Glutamatergic neuron (in vitro differentiated cells): ENCODE results near the gene PER3. TPM values are rescaled to one million over a fixed set of nuclear protein-coding genes. Genes with fewer than 3 reads are reported as not detected.

Experiments used
- DNase-seq: peaks from one replicate; pipeline ENCODE4 v3.0.0; 2022
- H3K27ac Mint-ChIP-seq: one replicate; pipeline ENCODE4 v1.8.0; 2020; ENCODE audit warnings: mild to moderate bottlenecking, mixed read lengths, inconsistent platforms; ENCODE audit not compliant: unreplicated experiment
- H3K27me3 Mint-ChIP-seq: one replicate; pipeline ENCODE4 v1.8.0; 2020; ENCODE audit warnings: mild to moderate bottlenecking, moderate library complexity, mixed read lengths, inconsistent platforms; ENCODE audit not compliant: unreplicated experiment
- H3K36me3 Mint-ChIP-seq: one replicate; pipeline ENCODE4 v1.8.0; 2020; ENCODE audit warnings: mild to moderate bottlenecking, mixed read lengths, inconsistent platforms; ENCODE audit not compliant: unreplicated experiment
- H3K4me1 Mint-ChIP-seq: one replicate; pipeline ENCODE4 v1.8.0; 2020; ENCODE audit warnings: mild to moderate bottlenecking, low read depth, mixed read lengths, inconsistent platforms; ENCODE audit not compliant: unreplicated experiment
- H3K4me3 Mint-ChIP-seq: one replicate; pipeline ENCODE4 v1.8.0; 2020; ENCODE audit warnings: mild to moderate bottlenecking, mixed read lengths, inconsistent platforms; ENCODE audit not compliant: unreplicated experiment
- H3K9me3 Mint-ChIP-seq: one replicate; pipeline ENCODE4 v1.8.0; 2020; ENCODE audit warnings: mild to moderate bottlenecking, moderate library complexity, mixed read lengths, inconsistent platforms; ENCODE audit not compliant: unreplicated experiment
- CTCF ChIP-seq: fragments of 200-600 bp; sonication (generic); IDR thresholded peaks from one replicate; pipeline ENCODE4 v1.5.0; 2021; ENCODE audit not compliant: partially characterized antibody, unreplicated experiment
- total RNA-seq: library from RNA; stranded (reverse); fragmentation: NEBNext Ultra II Directional; extraction: Animal tissue kit (Norgen Biotek cat#: 25700); gene quantifications from one replicate; pipeline ENCODE4 v1.2.1, GENCODE V29; 2021; ENCODE audit not compliant: unreplicated experiment

Gene PER3
- total RNA-seq, 1 donor from 2014 or later, result 3.6 TPM

- no peak for TF ChIP-seq CTCF
- DNase-seq, result no peak
- Mint-ChIP-seq H3K4me1 (no peaks in the 10 kb centered on the region), H3K4me3 (no peak overlapping the region), H3K27me3 (no peaks in the 10 kb centered on the region), H3K9me3 (no peaks in the 10 kb centered on the region), H3K36me3 (no peaks in the 10 kb centered on the region), H3K27ac (no peak overlapping the region)
Measured at GRCh38 chr1:7847599-7847998, 63.5 kb downstream of the PER3 start.

- Mint-ChIP-seq H3K27ac (no peak overlapping the region), H3K9me3 (no peaks in the 10 kb centered on the region)
Measured at GRCh38 chr1:7850786-7851185, 66.7 kb downstream of the PER3 start.

GRCh38 chr1:7852804-7853683, 69.0 kb downstream of the PER3 start, which contains the start of gene UTS2:
UTS2 (minus strand) TSS chr1:7853065; CDS start chr1:7853003, 62 bp downstream.
- no peak for DNase-seq
- Mint-ChIP-seq H3K9me3 (no peaks in the 10 kb centered on the region), H3K27me3 (no peaks in the 10 kb centered on the region), H3K27ac (no peak within 1 kb of the TSS), H3K4me3 (no peak within 1 kb of the TSS), H3K36me3 (no peaks in the 10 kb centered on the region), H3K4me1 (no peaks in the 10 kb centered on the region)
- no peak for TF ChIP-seq CTCF

More at GRCh38 chr1:7850786-7851185, 66.7 kb downstream of the PER3 start:
- H3K27me3 Mint-ChIP-seq, result no peaks in the 10 kb centered on the region
- no peaks in the 10 kb centered on the region for H3K36me3 Mint-ChIP-seq
- H3K4me1 Mint-ChIP-seq, result no peaks in the 10 kb centered on the region
- no peak for DNase-seq
- TF ChIP-seq CTCF, result no peak
- no peak overlapping the region for H3K4me3 Mint-ChIP-seq

GRCh38 chr1:7853684-7854026, 69.6 kb downstream of the PER3 start:
- Mint-ChIP-seq H3K4me3 (no peak overlapping the region), H3K27me3 (no peaks in the 10 kb centered on the region), H3K27ac (no peak overlapping the region), H3K36me3 (no peaks in the 10 kb centered on the region), H3K4me1 (no peaks in the 10 kb centered on the region), H3K9me3 (no peaks in the 10 kb centered on the region)
- no peak for TF ChIP-seq CTCF
- DNase-seq, result no peak

GRCh38 chr1:7856345-7856744, 72.3 kb downstream of the PER3 start:
- no peaks in the 10 kb centered on the region for H3K36me3 Mint-ChIP-seq
- peaks cover 4% of the 10 kb centered on the region for H3K27me3 Mint-ChIP-seq
- H3K27ac Mint-ChIP-seq, result no peak overlapping the region
- H3K9me3 Mint-ChIP-seq, result no peaks in the 10 kb centered on the region
- no peak for TF ChIP-seq CTCF
- no peak overlapping the region for H3K4me3 Mint-ChIP-seq
- no peak for DNase-seq
- H3K4me1 Mint-ChIP-seq, result no peaks in the 10 kb centered on the region
